HCT116 (cell line): Measurements from ENCODE around the gene FCMR. TPM values are rescaled to one million over a fixed set of nuclear protein-coding genes. Genes with fewer than 3 reads are reported as not detected.

Experiments
- ATAC-seq: fragments of 200-7000 bp; cut with Tn5 transposase; 2 replicates; pipeline ENCODE4 v1.9.1; 2020; ENCODE audit warnings: mild to moderate bottlenecking, moderate library complexity
- BruUV-seq: library from RNA; stranded (reverse); fragments of 400-500 nt; replicated peaks from 2 replicates; lab custom pipeline; 2021; lab: Mats Ljungman, UMichigan
- CTCF ChIA-PET: fragments of 300-600 bp; sonication (Branson Sonifier 250); formaldehyde crosslinking; loops from one replicate; lab custom pipeline; 2021; ENCODE audit warnings: antibody characterized with exemption; lab: Charles Lee
- POLR2A ChIA-PET: fragments of 300-600, 350-600 bp; sonication (Branson Sonifier 250); formaldehyde crosslinking; loops from one replicate; lab custom pipeline; 2021; ENCODE audit warnings: antibody characterized with exemption; lab: Charles Lee
- RAD21 ChIA-PET, 2 experiments: fragments of 300-600 bp; sonication (Branson Sonifier 250); formaldehyde crosslinking; loops; one replicate each; lab custom pipeline; 2023; ENCODE audit warnings: low total read pairs in 2 of 2; ENCODE audit not compliant: uncharacterized antibody in 2 of 2, unreplicated experiment in 2 of 2, low non-redundant PET in 1 of 2; lab: Charles Lee
- DNase-seq: peaks from one replicate; pipeline ENCODE4 v3.0.0-alpha.2; 2010; ENCODE audit warnings: low read depth, low spot score
- H2AFZ ChIP-seq: fragments of 200-600 bp; shearing (Covaris generic), sonication (generic); 2 replicates; pipeline ENCODE4 v1.6.1; 2017; ENCODE audit warnings: low read depth, mixed run types, mixed read lengths, antibody characterized with exemption, low read length; ENCODE audit not compliant: poor library complexity, severe bottlenecking
- H3K27ac ChIP-seq: 2 replicates; pipeline ENCODE4 v1.5.1; 2012; ENCODE audit warnings: low read depth, low read length
- H3K27me3 ChIP-seq: fragments of 200-600 bp; sonication (generic); 2 replicates; pipeline ENCODE4 v1.6.1; 2016; ENCODE audit warnings: mixed run types, low read length, mixed read lengths; ENCODE audit not compliant: insufficient read depth
- H3K36me3 ChIP-seq, 2 experiments: fragments of 200-500 bp in 1 of 2; fragments of 200-600 bp in 1 of 2; sonication (Bioruptor generic) in 1 of 2; sonication (generic) in 1 of 2; 2 replicates each; pipeline versions ENCODE4 v1.5.1 to v1.6.1; 2014 to 2016; ENCODE audit warnings: low read length in 2 of 2, inconsistent platforms in 1 of 2, mixed read lengths in 1 of 2, mixed run types in 1 of 2; ENCODE audit not compliant: insufficient read depth in 2 of 2, control insufficient read depth in 1 of 2
- H3K4me1 ChIP-seq, 2 experiments: fragments of 200-600 bp in 1 of 2; sonication (generic) in 1 of 2; 2 replicates each; pipeline versions ENCODE4 v1.5.1 to v1.6.1; 2012 to 2017; ENCODE audit warnings: low read length in 2 of 2, inconsistent platforms in 1 of 2, mild to moderate bottlenecking in 1 of 2, mixed read lengths in 1 of 2, mixed run types in 1 of 2, moderate library complexity in 1 of 2; ENCODE audit not compliant: insufficient read depth in 2 of 2, control insufficient read depth in 1 of 2
- H3K4me2 ChIP-seq: fragments of 200-600 bp; sonication (generic); 2 replicates; pipeline ENCODE4 v1.6.1; 2017; ENCODE audit warnings: mixed run types, low read length, mixed read lengths
- H3K4me3 ChIP-seq, 2 experiments: fragments of 200-600 bp in 1 of 2; sonication (generic) in 1 of 2; replicated peaks in 1 of 2; 2 replicates each; pipeline ENCODE4 v1.5.1; 2011 to 2016; ENCODE audit warnings: low read length in 2 of 2, control low read depth in 1 of 2, low read depth in 1 of 2, mild to moderate bottlenecking in 1 of 2, mixed read lengths in 1 of 2, mixed run types in 1 of 2
- H3K79me2 ChIP-seq: fragments of 200-600 bp; sonication (generic); 2 replicates; pipeline ENCODE4 v1.6.1; 2017; ENCODE audit warnings: mild to moderate bottlenecking, mixed run types, low read length, moderate library complexity, mixed read lengths; ENCODE audit not compliant: insufficient read depth
- H3K9ac ChIP-seq: fragments of 200-600 bp; sonication (generic); 2 replicates; pipeline ENCODE4 v1.6.1; 2016; ENCODE audit warnings: low read length, mixed read lengths
- H3K9me2 ChIP-seq: fragments of 200-600 bp; sonication (generic), shearing (Covaris generic); 2 replicates; pipeline ENCODE4 v1.6.1; 2017; ENCODE audit warnings: mixed run types, mild to moderate bottlenecking, moderate library complexity; ENCODE audit not compliant: insufficient read depth
- H3K9me3 ChIP-seq, 2 experiments: fragments of 200-500 bp in 1 of 2; fragments of 200-600 bp in 1 of 2; sonication (Bioruptor generic) in 1 of 2; sonication (generic) in 1 of 2; 2 replicates each; pipeline ENCODE4 v1.6.1; 2014 to 2017; ENCODE audit warnings: low read length in 2 of 2, mixed read lengths in 2 of 2, inconsistent platforms in 1 of 2, low read depth in 1 of 2, mild to moderate bottlenecking in 1 of 2, mixed run types in 1 of 2, moderate library complexity in 1 of 2; ENCODE audit not compliant: control insufficient read depth in 1 of 2, insufficient read depth in 1 of 2
- H4K20me1 ChIP-seq: fragments of 200-600 bp; sonication (generic), shearing (Covaris generic); 2 replicates; pipeline ENCODE4 v1.6.1; 2017; ENCODE audit warnings: mixed run types, mild to moderate bottlenecking, moderate library complexity; ENCODE audit not compliant: insufficient read depth
- CBX3 ChIP-seq: IDR thresholded peaks from 2 replicates; pipeline ENCODE4 v1.6.1; 2012; ENCODE audit warnings: low read depth
- CEBPB ChIP-seq: IDR thresholded peaks from 2 replicates; pipeline ENCODE4 v1.6.1; 2012; ENCODE audit warnings: low read depth
- CTCF ChIP-seq, 3 experiments: fragments of 200-600 bp in 1 of 3; sonication (generic) in 1 of 3; IDR thresholded peaks in 2 of 3; conservative IDR thresholded peaks in 1 of 3; 2 replicates each; pipeline ENCODE4 v1.5.1; 2012 to 2017; ENCODE audit warnings: low read depth in 2 of 3, low read length in 2 of 3, antibody characterized with exemption in 1 of 3, borderline replicate concordance in 1 of 3, control low read depth in 1 of 3, mild to moderate bottlenecking in 1 of 3, mixed read lengths in 1 of 3, mixed run types in 1 of 3, moderate library complexity in 1 of 3; ENCODE audit not compliant: insufficient read depth in 1 of 3
- EGR1 ChIP-seq: IDR thresholded peaks from 2 replicates; pipeline ENCODE4 v1.6.1; 2012; ENCODE audit warnings: low read depth
- ELF1 ChIP-seq: IDR thresholded peaks from 2 replicates; pipeline ENCODE4 v1.6.1; 2012; ENCODE audit warnings: low read depth, borderline replicate concordance
- EZH2 ChIP-seq: fragments of 200-600 bp; sonication (generic); IDR thresholded peaks from 2 replicates; pipeline ENCODE4 v1.6.1; 2017; ENCODE audit warnings: antibody characterized with exemption, mixed run types
- EZH2phosphoT487 ChIP-seq: fragments of 200-600 bp; IDR thresholded peaks from 2 replicates; pipeline ENCODE4 v1.6.1; 2018; ENCODE audit warnings: antibody characterized with exemption, borderline replicate concordance
- FOSL1 ChIP-seq: IDR thresholded peaks from 2 replicates; pipeline ENCODE4 v1.6.1; 2012; ENCODE audit warnings: low read depth
- JUND ChIP-seq: IDR thresholded peaks from 2 replicates; pipeline ENCODE4 v1.6.1; 2012
- POLR2A ChIP-seq: IDR thresholded peaks from 2 replicates; pipeline ENCODE4 v1.7.0; 2011; ENCODE audit warnings: borderline replicate concordance; ENCODE audit not compliant: insufficient read depth, insufficient read length; ENCODE audit errors: extremely low read depth
- POLR2AphosphoS5 ChIP-seq: IDR thresholded peaks from 2 replicates; pipeline ENCODE4 v1.6.1; 2011; ENCODE audit warnings: mild to moderate bottlenecking, low read depth, low read length, moderate library complexity
- RAD21 ChIP-seq: IDR thresholded peaks from 2 replicates; pipeline ENCODE4 v1.6.1; 2012; ENCODE audit warnings: low read depth, mild to moderate bottlenecking
- SIN3A ChIP-seq: IDR thresholded peaks from 2 replicates; pipeline ENCODE4 v1.6.1; 2012; ENCODE audit warnings: low read depth
- SP1 ChIP-seq: IDR thresholded peaks from 2 replicates; pipeline ENCODE4 v1.6.1; 2012; ENCODE audit warnings: low read depth
- SRF ChIP-seq: IDR thresholded peaks from 2 replicates; pipeline ENCODE4 v1.6.1; 2012; ENCODE audit warnings: low read depth
- TCF7L2 ChIP-seq: IDR thresholded peaks from 2 replicates; pipeline ENCODE4 v1.7.0; 2011; ENCODE audit warnings: borderline replicate concordance, inconsistent platforms; ENCODE audit not compliant: insufficient read depth, insufficient read length; ENCODE audit errors: extremely low read depth
- YY1 ChIP-seq: IDR thresholded peaks from 2 replicates; pipeline ENCODE4 v1.6.1; 2011; ENCODE audit warnings: low read length, low read depth, moderate library complexity, mild to moderate bottlenecking; ENCODE audit not compliant: insufficient replicate concordance; ENCODE audit errors: extremely low read depth
- ZNF274 ChIP-seq: fragments of 200-500 bp; sonication (Bioruptor generic); IDR thresholded peaks from 2 replicates; pipeline ENCODE4 v1.6.1; 2014; ENCODE audit warnings: mild to moderate bottlenecking, low read depth, low read length, inconsistent platforms
- intact Hi-C: fragments of 100-400 bp; cut with micrococcal nuclease; formaldehyde crosslinking; loops from 2 replicates; pipeline ENCODE4 v1.10.0; 2022
- total RNA-seq: library from RNA; stranded (reverse); gene quantifications from one replicate; pipeline ENCODE4 v1.2.1, GENCODE V29; 2021; ENCODE audit not compliant: unreplicated experiment
- TF ChIP-seq, protein P1 (sequence below): IDR thresholded peaks from 2 replicates; pipeline ENCODE4 v1.6.1; 2011; ENCODE audit warnings: mild to moderate bottlenecking, low read length, moderate library complexity; ENCODE audit not compliant: insufficient replicate concordance; ENCODE audit errors: extremely low read depth
- TF ChIP-seq, protein P2 (sequence below): IDR thresholded peaks from 2 replicates; pipeline ENCODE4 v1.6.1; 2012

The FCMR gene
- total RNA-seq, 1 experiment from 2014 or later, result 0.61 TPM

GRCh38 chr1:206867239-206867638, 54.5 kb downstream of the FCMR start:
- ChIA-PET POLR2A (no interaction called here), RAD21 (no interaction called here), CTCF (no interaction called here)
- Histone ChIP-seq H3K79me2 (no peaks in the 10 kb centered on the region), H3K4me3 (no peak overlapping the region), H3K9ac (no peak overlapping the region), H2AFZ (no peak overlapping the region), H3K9me2 (no peaks in the 10 kb centered on the region), H3K36me3 (no peaks in the 10 kb centered on the region), H4K20me1 (no peaks in the 10 kb centered on the region), H3K27ac (no peak overlapping the region), H3K4me1 (peaks cover 0 to 7% of the 10 kb centered on the region in 2 experiments; a peak in 2 of 4 replicates), H3K9me3 (no peaks in the 10 kb centered on the region), H3K4me2 (no peak overlapping the region), H3K27me3 (no peaks in the 10 kb centered on the region)
- DNase-seq (no peak), ATAC-seq (no peak)
- intact Hi-C loops, result no loop called here
- TF ChIP-seq CBX3 (no peak), POLR2AphosphoS5 (no peak), CEBPB (no peak), POLR2A (no peak), ELF1 (no peak), EGR1 (no peak), EZH2 (no peak), JUND (no peak), ZNF274 (no peak), FOSL1 (no peak), SP1 (no peak), CTCF (IDR thresholded peaks at IDR 0.05 in 2 of 3, conservative IDR thresholded peaks at IDR 0.05 in 1 of 3; ENCODE audit: borderline replicate concordance in 1 of 3, insufficient read depth in 1 of 3, low read depth in 2 of 3, low read length in 2 of 3) (no peak), RAD21 (no peak), SRF (no peak), TCF7L2 (no peak), YY1 (no peak), EZH2phosphoT487 (no peak), SIN3A (no peak)
- TF ChIP-seq, protein P1, sequence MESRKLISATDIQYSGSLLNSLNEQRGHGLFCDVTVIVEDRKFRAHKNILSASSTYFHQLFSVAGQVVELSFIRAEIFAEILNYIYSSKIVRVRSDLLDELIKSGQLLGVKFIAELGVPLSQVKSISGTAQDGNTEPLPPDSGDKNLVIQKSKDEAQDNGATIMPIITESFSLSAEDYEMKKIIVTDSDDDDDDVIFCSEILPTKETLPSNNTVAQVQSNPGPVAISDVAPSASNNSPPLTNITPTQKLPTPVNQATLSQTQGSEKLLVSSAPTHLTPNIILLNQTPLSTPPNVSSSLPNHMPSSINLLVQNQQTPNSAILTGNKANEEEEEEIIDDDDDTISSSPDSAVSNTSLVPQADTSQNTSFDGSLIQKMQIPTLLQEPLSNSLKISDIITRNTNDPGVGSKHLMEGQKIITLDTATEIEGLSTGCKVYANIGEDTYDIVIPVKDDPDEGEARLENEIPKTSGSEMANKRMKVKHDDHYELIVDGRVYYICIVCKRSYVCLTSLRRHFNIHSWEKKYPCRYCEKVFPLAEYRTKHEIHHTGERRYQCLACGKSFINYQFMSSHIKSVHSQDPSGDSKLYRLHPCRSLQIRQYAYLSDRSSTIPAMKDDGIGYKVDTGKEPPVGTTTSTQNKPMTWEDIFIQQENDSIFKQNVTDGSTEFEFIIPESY, result no peak
- TF ChIP-seq, protein P2, sequence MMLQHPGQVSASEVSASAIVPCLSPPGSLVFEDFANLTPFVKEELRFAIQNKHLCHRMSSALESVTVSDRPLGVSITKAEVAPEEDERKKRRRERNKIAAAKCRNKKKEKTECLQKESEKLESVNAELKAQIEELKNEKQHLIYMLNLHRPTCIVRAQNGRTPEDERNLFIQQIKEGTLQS, result no peak
- no TSS peak for BruUV-seq
